ENCODE results near the gene CHD1L.
"Not testable (repeated sequence)": the region's sequence is repeated elsewhere in the genome, so short reads cannot be mapped to it uniquely, and the experiment has no call there.

CHD1L gene

DNA sequence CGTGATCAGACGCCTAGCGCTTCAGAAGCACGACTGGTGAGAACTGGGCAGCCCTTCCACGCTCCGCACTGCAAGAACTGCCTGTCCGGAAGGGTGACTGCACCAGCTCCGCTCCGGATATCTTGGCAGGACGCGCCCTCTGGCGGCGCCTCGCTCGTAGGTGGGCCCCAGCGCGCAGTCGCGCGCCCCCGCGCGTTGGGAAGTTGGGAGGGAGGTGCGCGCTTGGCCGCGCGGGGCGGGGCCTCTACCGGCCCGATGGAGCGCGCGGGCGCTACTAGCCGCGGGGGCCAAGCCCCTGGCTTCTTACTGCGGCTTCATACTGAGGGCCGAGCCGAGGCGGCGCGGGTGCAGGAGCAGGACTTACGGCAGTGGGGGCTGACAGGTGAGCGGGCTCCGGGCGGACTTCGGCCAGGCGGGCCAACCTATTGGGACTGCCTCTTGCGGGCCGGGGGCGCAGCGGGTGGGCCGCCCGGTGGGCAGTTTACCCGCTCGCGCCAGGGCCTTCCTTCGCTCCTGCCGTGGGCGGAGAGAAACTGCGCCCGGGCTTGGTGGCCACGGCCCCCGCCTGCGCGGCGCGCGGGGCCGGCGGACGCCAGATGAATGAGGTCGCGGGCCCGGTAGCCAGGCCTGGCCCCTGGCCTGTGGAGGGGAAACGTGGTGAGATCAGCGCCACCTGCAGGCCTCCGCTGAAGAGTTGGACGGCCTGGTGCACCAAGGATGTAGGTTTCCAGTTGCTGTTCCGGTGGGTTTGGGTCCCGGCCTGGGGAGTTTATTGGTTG, at the start of gene CHD1L:
Gene CHD1L, plus strand, starts transcription at position 236 of the 779 bp plus-strand sequence. Its CDS starts 20 bp downstream, at position 256.
- peak within 1 kb of the TSS; percentile 95 for H3K9ac ChIP-seq
- peak within 1 kb of the TSS; percentile 93 for H3K4me2 ChIP-seq
- H3K79me2 ChIP-seq (ENCODE audit: insufficient read depth, low read depth), result peaks cover 47% of the 10 kb centered on the region
- H3K27ac ChIP-seq, result peak within 1 kb of the TSS; percentile 89
- H3K4me3 ChIP-seq (IDR thresholded peaks at IDR 0.05; ENCODE audit: insufficient read depth, low read depth, low read length), result peak within 1 kb of the TSS; percentile 100
- H3K36me3 ChIP-seq (ENCODE audit: insufficient read depth), result no peaks in the 10 kb centered on the region
- H3K4me1 ChIP-seq (ENCODE audit: low read depth, poor library complexity, severe bottlenecking), result peaks cover 44% of the 10 kb centered on the region
- H3K27me3 ChIP-seq (ENCODE audit: insufficient read depth, low read depth), result no peaks in the 10 kb centered on the region
- peak; percentile 87 for TF ChIP-seq CTCF (conservative IDR thresholded peaks at IDR 0.05; ENCODE audit: low read depth, low read length)
- H2AFZ ChIP-seq (ENCODE audit: low read depth), result peak within 1 kb of the TSS; percentile 93
- peaks cover 19% of the 10 kb centered on the region for H4K20me1 ChIP-seq (ENCODE audit: insufficient read depth)

DNA sequence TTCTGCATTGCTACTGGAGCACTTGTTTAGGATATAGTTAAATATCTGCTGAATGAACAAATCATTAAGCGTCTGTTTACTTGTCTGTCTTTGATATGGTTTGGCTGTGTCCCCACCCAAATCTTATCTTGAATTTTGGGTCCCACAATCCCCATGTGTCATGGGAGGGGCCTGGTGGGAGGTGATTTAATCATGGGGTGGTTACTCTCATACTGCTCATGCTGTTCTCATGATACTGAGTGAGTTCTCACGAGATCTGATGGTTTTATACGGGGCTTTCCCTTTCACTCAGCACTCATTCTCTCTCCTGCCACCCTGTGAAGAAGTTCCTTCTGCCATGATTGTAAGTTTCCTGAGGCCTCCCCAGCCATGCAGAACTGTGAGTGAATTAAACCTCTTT, 45.2 kb upstream of the CHD1L start:
- H3K4me1 ChIP-seq (ENCODE audit: low read depth, poor library complexity, severe bottlenecking); H4K20me1 ChIP-seq (ENCODE audit: insufficient read depth); H3K9ac ChIP-seq; H2AFZ ChIP-seq (ENCODE audit: low read depth); H3K4me3 ChIP-seq (IDR thresholded peaks at IDR 0.05; ENCODE audit: insufficient read depth, low read depth, low read length); H3K27ac ChIP-seq; H3K27me3 ChIP-seq (ENCODE audit: insufficient read depth, low read depth); H3K36me3 ChIP-seq (ENCODE audit: insufficient read depth); H3K4me2 ChIP-seq; H3K79me2 ChIP-seq (ENCODE audit: insufficient read depth, low read depth): not testable (repeated sequence)

- Histone ChIP-seq H2AFZ (ENCODE audit: low read depth) (no peak overlapping the region), H3K79me2 (ENCODE audit: insufficient read depth, low read depth) (no peaks in the 10 kb centered on the region), H4K20me1 (ENCODE audit: insufficient read depth) (no peaks in the 10 kb centered on the region), H3K27me3 (ENCODE audit: insufficient read depth, low read depth) (no peaks in the 10 kb centered on the region), H3K4me3 (IDR thresholded peaks at IDR 0.05; ENCODE audit: insufficient read depth, low read depth, low read length) (no peak overlapping the region), H3K27ac (no peak overlapping the region), H3K4me1 (ENCODE audit: low read depth, poor library complexity, severe bottlenecking) (no peaks in the 10 kb centered on the region), H3K36me3 (ENCODE audit: insufficient read depth) (no peaks in the 10 kb centered on the region), H3K4me2 (no peak overlapping the region), H3K9ac (no peak overlapping the region)
- no peak for TF ChIP-seq CTCF (conservative IDR thresholded peaks at IDR 0.05; ENCODE audit: low read depth, low read length)
Observed at GRCh38 chr1:147201276-147201675, 41.2 kb upstream of the CHD1L start.

DNA sequence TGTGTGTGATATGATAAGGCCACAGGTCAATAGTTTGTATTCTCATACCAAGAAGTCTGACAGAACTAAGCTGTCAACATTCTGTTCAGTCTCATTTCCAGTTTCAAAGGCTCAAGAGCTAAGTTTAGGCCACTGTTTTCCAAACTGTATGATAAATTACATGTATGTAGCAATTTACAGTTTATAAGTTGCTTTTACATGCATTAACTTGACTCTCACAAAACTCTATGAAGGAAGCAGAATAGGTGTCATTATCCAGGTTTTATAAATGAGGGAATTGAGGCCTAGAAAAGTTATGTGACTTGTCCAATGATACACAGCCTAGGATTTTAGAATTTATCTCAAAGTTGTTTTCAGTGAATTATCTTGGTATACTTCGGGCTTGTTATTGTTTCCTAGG, 40.7 kb upstream of the CHD1L start:
- H3K4me2 ChIP-seq, result no peak overlapping the region
- H3K4me1 ChIP-seq (ENCODE audit: low read depth, poor library complexity, severe bottlenecking), result no peaks in the 10 kb centered on the region
- no peaks in the 10 kb centered on the region for H3K79me2 ChIP-seq (ENCODE audit: insufficient read depth, low read depth)
- H4K20me1 ChIP-seq (ENCODE audit: insufficient read depth), result no peaks in the 10 kb centered on the region
- TF ChIP-seq CTCF (conservative IDR thresholded peaks at IDR 0.05; ENCODE audit: low read depth, low read length), result no peak
- H3K27ac ChIP-seq, result no peak overlapping the region
- H3K27me3 ChIP-seq (ENCODE audit: insufficient read depth, low read depth), result no peaks in the 10 kb centered on the region
- no peaks in the 10 kb centered on the region for H3K36me3 ChIP-seq (ENCODE audit: insufficient read depth)
- no peak overlapping the region for H2AFZ ChIP-seq (ENCODE audit: low read depth)
- H3K4me3 ChIP-seq (IDR thresholded peaks at IDR 0.05; ENCODE audit: insufficient read depth, low read depth, low read length), result no peak overlapping the region
- no peak overlapping the region for H3K9ac ChIP-seq

- no peak overlapping the region for H3K9ac ChIP-seq
- no peak overlapping the region for H3K27ac ChIP-seq
- H3K27me3 ChIP-seq (ENCODE audit: insufficient read depth, low read depth), result no peaks in the 10 kb centered on the region
- no peaks in the 10 kb centered on the region for H3K36me3 ChIP-seq (ENCODE audit: insufficient read depth)
- H3K79me2 ChIP-seq (ENCODE audit: insufficient read depth, low read depth), result no peaks in the 10 kb centered on the region
- no peak overlapping the region for H2AFZ ChIP-seq (ENCODE audit: low read depth)
- no peak overlapping the region for H3K4me3 ChIP-seq (IDR thresholded peaks at IDR 0.05; ENCODE audit: insufficient read depth, low read depth, low read length)
- no peak for TF ChIP-seq CTCF (conservative IDR thresholded peaks at IDR 0.05; ENCODE audit: low read depth, low read length)
- H3K4me2 ChIP-seq, result no peak overlapping the region
- no peaks in the 10 kb centered on the region for H4K20me1 ChIP-seq (ENCODE audit: insufficient read depth)
- H3K4me1 ChIP-seq (ENCODE audit: low read depth, poor library complexity, severe bottlenecking), result no peaks in the 10 kb centered on the region
Observed at GRCh38 chr1:147202576-147202975, 39.9 kb upstream of the CHD1L start.
